Midbrain (tissue), 1 donor: Measurements from ENCODE around the gene CDH23.

Experiments used
- DNase-seq: peaks from one replicate; lab custom pipeline; 2025; lab: John Stamatoyannopoulos, UW

CDH23 gene

DNA sequence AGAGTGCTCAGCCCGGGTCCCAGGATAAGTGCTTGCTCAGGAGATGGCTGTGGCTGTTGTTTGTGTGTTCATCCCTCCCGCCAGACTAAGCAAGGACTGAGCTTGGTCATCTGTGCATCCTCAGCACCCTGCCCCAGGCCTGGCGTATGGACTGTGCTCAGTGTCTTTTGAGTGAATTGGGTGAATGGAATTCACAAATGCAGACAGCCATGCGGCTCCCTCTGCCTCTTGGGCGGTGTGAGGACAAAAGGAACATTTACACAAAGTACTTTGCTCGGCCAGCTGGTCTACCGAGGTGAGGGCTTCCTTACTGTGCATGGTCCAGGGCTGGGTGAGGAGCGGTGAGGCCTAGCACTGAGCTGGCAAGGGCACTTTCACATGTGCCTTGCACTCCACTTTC, 120.2 kb downstream of the CDH23 start:
- no peak for DNase-seq

DNA sequence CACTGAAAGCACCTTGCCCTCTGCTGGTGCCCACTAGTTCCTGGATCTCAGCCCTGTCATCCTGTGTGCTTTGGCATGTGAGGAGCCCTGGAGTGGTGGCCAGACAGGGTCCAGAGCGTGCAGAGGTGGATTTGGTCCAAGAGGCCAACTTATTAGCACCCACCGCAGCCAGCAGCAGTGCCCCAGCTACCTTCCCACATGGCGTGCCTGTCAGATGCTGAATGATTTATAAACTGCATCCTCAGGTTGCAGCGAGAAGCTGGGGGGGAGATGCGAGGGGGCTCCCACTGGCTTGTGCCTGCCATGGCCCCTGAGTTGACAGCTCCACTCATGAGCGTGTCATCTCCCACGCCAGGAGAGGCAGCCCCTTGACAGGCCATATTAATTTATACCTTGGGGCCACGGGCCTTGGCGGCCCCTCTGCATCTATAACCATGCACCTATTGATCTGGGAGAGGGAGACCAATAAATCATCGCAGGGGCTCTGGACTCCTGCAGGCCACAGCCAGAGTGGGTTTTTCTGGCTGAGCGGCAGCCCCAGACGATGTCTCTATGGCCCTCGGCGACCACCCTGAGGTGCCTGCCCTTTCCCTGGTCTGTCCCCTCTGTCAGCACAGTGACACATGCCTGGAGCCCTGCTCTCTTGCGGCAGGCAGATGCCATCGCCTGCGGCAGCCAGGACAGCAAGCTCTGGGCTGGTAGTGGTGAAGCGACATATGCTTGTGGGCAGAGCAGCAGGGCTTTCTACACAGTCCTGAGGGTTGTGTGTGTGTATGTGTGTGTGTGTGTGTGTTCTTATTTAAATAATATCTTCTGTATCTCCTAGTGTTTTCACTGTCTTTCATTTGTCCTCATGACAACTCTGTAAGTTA, 120.8 kb downstream of the CDH23 start:
- DNase-seq: no peak

DNA sequence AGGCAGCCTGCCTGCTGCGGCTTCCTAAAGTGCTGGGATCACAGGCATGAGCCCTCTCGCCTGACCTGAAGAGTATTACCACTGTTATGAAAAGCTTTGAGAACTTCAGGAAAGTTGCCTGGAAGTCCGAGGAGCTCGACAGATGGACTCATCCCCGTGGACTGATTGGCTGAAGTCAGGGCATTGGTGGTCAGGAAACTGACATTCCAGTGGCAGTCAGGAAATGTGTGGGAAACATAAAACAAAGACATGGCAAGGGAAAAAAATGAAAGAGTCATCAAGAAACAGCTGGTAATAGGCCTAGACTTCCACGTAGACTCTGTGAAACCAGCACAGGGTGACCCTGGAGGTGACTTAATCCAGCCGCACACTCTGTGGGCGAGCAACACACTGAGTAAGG, 123.3 kb downstream of the CDH23 start:
- no peak for DNase-seq

DNA sequence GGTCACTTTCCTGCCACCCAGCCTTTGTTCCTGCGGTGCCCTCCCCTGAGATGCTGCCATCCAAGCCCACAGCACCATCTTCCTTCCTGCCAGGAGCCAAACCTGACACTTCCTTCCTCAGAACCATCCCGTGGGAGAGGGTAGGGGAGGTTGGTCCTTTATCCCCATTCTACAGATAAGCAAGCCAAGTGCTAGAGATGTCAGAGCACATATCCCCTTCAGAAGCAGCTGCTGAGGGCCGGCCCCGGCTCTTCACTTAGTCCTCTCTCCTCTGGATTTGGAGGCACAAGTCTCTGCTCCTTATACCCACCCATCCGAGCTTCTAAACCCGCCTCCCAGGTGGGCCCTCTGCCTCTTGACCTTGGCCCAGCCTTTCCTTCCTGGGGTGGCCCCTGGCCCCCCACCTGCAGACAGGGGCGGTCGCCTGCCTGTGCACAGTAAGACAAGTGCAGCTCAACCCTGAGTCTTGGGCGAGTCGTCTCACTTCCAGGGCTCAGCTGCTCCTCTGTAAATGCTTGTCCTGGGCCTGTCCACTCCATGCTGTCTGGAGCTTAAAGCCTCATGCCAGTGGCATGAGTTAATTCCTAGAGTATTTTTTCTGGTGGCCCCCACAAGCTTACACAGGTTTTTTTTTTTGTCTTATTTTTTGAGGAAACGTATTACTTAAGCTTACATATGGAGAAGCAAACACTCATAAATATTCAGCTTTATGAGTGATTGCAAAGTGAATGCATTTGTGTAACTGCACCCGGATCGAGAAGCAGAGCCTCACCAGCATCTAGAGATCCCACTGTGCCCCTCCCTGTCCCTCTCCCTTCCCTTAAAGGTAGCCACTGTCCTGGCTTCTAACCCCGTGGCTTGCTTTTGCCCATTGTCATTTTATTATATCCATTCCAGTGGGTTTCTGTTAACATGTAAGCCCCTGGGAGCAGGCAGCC, 125.1 kb downstream of the CDH23 start:
- DNase-seq: no peak

DNA sequence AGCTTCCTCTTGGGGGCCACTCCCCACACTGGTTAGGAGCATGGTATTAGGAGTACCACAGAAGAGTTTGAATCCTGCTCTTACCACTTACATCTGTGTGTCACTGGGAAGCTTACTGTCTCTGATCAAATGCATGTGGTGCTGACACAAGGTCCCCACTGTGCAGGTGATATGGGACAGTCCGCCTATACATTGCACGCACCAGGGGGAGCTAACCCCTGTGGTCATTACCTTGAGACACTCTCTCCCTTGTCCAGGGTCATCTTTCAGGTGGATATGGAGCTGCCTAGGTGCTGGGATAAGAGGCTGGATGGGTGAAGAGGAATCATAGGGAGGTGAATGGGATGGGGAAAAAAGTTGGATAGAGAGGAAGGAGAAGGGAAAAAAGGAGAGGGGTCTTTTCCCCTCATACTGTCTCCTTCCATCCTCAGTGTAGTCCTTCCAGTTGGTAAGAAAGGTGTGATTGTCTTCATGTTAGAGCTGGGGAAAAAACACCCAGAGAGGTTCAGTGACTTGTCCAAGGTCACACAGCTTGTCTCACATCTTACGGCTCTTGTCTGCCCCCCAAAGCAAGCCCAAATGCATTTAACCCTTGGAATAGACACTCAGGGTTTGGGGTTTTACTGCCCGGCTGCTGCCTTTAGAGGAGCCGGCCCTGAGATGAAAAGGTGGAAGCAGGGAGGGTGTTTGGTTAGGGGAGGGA, 125.9 kb downstream of the CDH23 start:
- DNase-seq: no peak

DNA sequence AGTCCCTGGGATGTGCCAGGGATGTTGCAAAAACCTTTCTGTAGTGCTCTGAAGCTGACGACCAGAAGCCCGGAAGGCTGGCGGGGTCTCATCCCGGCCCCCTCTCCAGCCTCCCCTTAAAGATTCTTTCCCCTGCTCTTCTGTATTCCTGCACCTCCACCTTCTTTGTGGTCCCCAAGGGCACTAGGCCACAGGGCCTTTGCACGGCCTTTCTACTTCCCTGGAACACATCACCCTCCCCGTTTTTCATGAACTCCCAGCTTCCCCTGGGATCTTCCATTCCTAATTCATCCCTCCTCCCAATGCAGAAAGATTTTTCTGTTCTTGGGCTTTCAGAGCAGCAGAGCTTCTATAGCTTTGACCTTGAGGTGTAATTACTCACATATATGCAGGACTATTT, 127.0 kb downstream of the CDH23 start:
- no peak for DNase-seq

DNA sequence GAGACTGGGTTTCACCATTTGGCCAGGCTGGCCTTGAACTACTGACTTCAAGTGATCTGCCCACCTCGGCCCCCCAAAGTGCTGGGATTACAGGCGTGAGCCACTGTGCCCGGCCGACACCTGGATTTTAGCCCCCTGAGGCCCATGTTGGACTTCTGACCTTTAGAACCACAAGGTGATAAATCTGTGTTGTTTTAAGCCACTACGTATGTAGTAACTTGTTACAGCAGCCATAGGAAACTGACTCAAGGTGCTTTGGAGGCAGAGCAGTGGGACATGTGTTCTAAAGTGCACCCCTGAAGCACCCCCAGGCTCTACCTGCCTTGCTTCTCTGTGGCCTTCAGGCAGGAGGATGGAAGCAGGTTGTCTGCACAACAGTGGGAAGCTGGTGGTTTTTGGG, 128.4 kb downstream of the CDH23 start:
- DNase-seq: no peak

DNA sequence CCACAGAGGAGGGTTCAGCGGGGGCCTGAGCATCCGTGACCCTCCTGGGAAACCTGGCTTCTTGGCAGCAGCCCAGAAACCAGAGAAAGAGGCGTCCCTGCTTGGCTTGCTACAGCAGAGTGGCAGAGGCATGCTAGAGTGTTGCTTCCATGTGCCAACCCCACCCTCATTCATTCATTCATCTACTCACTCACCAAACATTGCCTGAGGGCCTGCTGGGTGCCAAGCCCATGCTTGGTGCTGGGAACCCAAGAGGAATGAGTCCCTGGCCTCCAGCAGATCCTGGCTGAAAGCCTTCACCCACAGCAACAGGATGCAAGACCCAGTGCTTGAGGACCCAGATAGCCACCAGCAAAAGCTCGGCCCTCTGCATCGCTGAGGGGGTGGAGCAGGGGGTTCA, 129.0 kb downstream of the CDH23 start:
- no peak for DNase-seq

DNA sequence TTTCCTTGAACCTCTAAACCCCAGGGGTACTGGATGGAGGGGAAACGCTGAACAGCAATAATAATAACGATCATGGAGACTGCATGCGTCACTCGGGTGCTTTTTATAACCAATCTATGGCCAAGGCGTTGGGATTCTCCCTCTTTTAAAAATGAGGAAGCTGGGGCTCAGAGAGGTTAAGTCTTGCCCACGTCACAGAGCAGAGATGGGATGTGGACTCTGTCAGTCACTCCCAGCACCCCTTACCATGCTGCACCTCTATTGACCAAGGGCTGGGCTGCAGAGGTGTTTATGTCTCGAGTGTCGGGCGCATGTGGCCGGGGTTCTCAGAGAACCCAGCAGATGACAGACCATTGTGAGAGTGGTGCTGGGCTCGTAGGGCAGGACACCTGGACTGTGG, 129.9 kb downstream of the CDH23 start:
- DNase-seq: no peak

DNA sequence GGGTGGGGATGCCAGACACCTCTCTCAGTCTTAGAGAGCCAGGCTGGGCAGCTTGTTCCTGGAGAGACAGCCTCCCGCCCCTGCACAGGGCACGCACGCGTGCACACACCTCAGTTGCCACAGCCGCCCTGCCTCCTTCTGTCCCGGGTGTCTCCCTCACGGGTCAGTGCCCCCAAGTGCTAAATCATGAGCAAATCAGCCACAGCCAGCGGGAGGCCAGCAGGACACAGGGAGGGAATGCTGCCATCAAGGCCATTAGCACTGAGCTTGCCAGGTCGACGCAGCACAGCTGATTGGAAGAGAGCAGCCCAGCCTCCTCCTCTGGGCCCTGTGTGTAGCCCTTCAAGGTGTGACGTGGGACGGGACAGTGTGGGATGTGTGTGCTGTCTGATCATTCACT, 130.4 kb downstream of the CDH23 start:
- DNase-seq: no peak

DNA sequence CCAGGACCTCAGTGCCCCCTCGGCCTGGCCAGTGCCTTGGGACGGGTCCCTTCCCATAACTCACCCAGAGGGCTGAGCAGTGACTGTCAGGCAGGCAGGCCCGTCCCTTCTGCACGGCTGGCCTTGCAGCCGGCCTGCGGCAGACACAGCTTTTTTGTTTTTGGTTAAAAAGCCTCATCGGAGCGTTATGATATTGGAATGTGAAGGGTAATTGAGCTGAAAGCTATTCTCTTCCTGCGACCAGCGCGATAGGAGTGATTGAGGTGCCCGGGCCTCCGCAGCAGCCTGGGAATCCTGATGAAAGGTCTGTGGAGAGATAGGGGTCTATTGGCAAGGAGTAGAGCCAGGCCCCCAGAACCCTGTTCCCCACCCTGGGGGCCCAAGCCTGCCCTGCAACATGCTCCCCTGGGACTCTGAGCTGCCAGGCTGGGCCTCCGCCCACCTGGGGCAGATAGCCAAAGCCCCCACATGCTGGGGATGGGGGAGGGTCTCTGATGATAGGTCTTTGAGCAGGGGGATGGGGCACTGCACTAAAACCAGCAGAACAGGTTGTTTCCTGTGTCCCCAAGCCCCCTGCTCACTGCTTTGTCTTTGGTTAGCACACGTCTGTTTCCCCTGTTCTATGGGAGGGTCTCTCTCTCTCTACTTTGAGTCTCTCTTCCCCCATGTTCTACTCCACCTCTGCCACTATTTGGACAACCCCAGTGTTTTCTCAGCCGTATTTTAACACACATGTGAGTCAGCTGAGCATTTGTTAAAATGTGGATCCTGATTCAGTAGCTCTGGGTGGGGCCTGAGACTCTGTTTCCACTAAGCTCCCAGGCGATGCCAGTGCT, 131.9 kb downstream of the CDH23 start:
- peak; percentile 11 for DNase-seq

DNA sequence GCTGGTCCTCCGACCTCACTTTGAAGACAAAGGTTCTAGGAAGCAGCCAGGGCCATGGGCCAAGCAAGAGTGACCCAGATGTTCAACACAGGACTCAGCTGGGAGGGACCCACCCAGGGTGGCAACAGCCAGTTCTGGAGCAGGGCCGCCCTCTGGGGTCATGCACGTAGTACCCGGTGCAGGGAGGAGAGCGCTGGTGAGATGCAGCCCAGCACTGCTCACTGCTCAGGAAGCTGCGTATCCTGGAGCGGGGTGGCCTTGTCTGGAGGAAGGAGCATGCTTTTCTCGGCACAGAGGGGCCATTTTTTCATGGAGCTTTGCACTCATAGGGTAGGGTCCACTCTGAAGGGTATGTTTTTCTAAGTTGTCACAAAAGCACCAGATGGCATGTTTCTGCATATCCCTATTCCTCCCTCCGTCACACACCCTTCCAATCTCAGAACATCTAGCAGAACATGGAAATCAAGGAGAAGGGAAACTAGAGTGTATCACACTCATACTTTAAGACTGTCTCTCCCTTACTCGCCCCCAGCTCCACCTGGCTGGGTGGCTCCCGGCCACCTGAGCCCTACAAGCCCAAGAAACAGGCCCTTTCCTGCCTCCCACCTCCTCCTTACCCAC, 132.6 kb downstream of the CDH23 start:
- no peak for DNase-seq

DNA sequence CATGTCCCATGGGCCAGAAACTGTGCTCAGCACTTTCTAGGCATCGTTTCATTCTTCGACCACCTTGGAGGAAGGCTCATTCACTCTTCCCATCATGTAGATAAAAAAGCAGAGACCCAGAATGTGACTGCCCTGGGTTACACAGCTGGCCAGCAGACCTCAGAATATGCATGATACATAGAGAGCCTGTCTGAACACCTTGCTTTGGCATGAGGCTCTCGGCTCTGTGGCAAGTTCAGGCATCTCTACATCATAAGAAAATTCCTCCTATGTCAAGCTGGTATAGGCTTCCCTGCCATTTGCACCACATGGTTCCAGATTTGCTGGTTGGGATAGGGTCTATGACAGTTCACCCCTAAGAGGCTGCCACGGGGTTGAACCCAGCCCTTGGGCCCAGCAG, 134.1 kb downstream of the CDH23 start:
- DNase-seq: no peak

DNA sequence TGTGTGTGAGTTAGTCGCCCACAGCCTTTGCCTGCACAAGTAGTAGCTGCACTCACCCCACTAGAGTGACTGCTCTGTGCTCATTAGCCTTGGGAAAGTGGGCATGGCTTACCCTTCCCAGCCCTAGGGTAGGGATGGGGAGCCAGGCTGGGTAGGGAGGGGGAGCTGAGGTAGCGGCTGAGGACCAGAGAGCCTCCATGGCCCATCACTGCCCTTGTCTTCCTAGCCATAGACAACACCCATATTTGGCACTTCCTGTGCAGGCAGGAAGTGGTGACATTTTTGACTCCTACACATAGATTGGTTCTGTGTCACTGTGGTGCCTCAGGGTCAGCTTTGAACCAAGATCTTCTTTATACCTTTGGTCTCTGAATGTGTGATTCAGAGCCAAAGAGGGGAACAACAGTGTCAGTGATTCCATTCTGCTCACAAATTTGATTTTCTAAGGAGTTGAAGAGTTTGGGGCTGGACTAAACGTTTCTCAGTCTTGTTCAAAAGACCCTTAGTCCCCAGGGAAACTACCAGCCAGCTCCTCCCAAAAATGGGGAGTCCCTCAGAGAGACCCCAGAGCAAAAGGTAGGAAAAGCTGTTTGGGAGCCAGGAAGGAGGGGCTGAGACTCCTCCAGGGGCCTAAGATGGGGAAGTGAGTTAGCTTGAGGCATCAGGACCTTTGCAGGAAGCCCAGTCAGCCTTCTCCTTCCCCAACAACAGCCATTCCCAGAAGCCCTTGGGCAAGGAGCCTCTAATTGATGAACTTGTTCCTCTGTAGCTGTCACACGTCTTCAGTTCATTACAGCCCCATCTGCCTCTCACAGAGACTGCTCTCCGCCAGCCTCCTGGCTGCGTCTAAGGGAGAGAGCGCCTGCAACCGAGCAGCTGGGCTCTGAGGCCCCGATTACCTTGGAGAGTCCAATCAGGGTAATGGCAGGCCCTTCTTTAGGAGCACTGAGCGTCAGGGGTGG, 135.0 kb downstream of the CDH23 start:
- no peak for DNase-seq

DNA sequence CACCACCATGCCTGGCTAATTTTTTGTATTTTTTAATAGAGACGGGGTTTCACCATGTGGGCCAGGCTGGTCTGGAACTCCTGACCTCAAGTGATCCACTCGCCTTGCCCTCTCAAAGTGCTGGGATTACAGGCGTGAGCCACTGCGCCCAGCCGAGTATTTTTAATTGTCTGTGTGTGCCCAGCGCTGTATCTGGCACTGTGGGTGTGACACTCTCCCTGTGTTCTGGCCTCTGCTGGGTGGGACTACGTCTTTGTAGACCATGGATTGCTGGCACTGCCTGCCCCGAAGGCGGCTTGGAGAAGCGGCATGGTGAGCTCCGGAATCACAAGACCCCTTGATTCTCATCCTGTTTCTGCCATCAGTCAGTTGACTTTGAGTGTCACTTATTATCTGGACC, 136.2 kb downstream of the CDH23 start:
- no peak for DNase-seq

DNA sequence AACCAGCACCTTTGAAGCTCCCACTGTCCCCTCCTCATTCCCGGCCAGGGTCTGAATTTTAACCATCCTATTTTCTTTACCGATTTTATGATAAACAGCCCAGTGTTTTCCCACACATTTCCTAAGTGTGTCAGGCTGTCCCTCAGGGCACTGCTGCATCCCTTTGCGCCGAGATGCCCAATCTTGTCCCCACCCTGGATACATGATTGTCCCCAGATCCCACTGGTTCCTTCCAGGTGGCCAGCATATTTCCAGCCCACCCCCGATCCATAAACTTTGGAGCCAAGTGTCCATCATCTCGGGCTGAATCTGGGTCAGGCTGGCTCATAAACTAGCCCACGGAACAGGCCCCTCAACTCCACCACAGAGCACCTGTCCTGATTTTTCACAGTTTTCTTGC, 137.2 kb downstream of the CDH23 start:
- DNase-seq: no peak

DNA sequence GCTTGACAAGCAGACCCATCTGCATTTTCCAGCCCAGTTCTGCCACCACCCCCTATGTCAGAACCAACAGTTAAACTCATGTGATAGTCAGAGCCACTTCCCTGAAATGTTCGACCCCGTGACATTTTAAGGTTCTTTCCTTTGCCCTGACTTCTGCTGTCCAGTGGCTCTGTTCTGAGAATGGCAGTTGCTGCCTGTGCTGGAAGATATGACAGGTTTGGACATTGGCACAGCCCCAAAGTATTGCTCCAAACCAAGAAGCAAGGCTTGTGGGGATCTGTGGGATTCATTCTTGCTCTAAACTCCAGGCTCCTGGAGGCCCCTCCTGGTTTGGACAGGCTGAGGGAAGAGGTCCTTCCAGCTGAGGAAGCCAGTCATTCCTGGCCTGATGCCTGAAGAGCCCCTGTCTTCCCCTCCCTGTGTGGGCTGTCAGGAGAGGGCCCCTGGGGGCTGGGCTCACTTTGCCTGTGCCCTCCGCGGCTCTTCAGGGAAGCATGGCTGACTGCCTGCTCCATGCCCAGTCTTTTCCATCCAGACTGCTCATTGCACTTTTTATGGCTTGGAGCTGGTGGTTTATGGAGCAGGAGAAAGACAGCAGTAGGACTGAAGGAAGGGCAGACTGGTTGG, 138.0 kb downstream of the CDH23 start:
- DNase-seq: no peak

DNA sequence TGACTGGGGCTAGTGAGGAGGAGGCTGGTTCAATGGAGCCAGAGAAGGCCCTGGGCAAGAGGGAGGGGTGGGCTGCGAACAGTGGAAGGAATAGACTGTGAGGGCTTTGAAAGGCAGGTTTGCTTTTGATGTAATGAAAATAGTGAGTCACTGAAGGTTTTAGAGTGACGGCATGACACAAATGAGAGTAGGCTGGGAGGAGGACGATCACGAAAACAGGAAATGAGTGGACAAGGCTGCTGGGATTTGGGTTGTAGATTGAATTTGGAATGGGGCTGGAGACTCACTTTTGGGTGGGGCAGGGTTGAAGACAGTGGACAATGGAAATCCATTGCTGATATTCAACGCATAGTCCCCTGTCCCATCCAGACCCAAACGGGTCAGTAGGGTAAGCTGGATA, 139.6 kb downstream of the CDH23 start:
- DNase-seq: no peak

DNA sequence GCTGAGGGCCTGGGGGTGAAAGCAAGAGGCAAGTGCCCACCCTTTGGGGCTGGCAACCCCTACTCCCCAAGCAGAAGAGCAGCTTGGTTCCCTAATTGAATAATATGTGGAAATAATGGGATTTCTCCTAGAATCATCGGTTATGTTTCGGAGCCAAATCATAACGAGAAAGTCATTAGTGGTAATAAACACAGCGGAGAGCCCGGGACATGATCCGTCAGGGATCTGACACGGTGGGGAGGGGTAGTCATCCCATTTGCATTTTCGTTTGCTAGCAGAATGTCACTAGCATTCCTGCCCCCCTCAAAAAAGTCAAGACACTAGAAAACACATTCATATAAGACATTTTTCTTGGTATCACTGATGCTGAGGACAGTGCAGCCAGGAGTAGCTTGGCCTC, 140.4 kb downstream of the CDH23 start:
- DNase-seq: no peak
